Left lung (tissue), 10 donors: ENCODE measurements around the gene CTTNBP2NL. TPM values are rescaled to one million over a fixed set of nuclear protein-coding genes. Genes with fewer than 3 reads are reported as not detected.

Source experiments
- ATAC-seq: fragments of 200-7000 bp; cut with Tn5 transposase; one replicate; pipeline ENCODE4 v1.9.1; 2020; ENCODE audit warnings: moderate library complexity
- DNase-seq, 4 donors: peaks; one replicate each; pipeline ENCODE4 v3.0.0-alpha.2; 2013 to 2020
- H3K27ac ChIP-seq, 2 donors: fragments of 200-600 bp; sonication (generic) in 1 of 2; one replicate each; pipeline versions ENCODE4 v1.5.0 to v1.8.0; 2020 to 2021
- H3K27me3 ChIP-seq, 2 donors: fragments of 200-600 bp; sonication (generic) in 1 of 2; one replicate each; pipeline versions ENCODE4 v1.5.0 to v1.8.0; 2020 to 2021
- H3K36me3 ChIP-seq, 2 donors: fragments of 200-600 bp; sonication (generic) in 1 of 2; one replicate each; pipeline versions ENCODE4 v1.5.0 to v1.8.0; 2020 to 2021
- H3K4me1 ChIP-seq, 2 donors: fragments of 200-600 bp; one replicate each; pipeline ENCODE4 v1.8.0; 2021
- H3K4me3 ChIP-seq, 2 donors: fragments of 200-600 bp; sonication (generic) in 1 of 2; one replicate each; pipeline versions ENCODE4 v1.5.0 to v1.8.0; 2020 to 2021; ENCODE audit warnings: mild to moderate bottlenecking in 1 of 2
- H3K9me3 ChIP-seq, 2 donors: fragments of 200-600 bp; sonication (generic) in 1 of 2; one replicate each; pipeline versions ENCODE4 v1.5.0 to v1.8.0; 2020 to 2021
- CTCF ChIP-seq, 2 donors: fragments of 200-600 bp; sonication (generic) in 1 of 2; IDR thresholded peaks; one replicate each; pipeline versions ENCODE4 v1.5.0 to v1.8.0; 2021; ENCODE audit warnings: antibody characterized with exemption in 2 of 2
- intact Hi-C, 2 donors: fragments of 100-400 bp; cut with DNase I; formaldehyde crosslinking; loops; one replicate each; pipeline versions ENCODE4 v1.11.2 to v1.14.2; 2022
- polyA plus RNA-seq, 6 donors: library from polyadenylated mRNA; unstranded; fragments of 120-200 nt; gene quantifications; one replicate each; pipeline ENCODE4 v1.2.1, GENCODE V29; 2013; ENCODE audit not compliant: insufficient read length in 6 of 6
- total RNA-seq, 2 donors: library from RNA; stranded (reverse); fragmentation: NEBNext Ultra II Directional; extraction: Animal tissue kit (Norgen Biotek cat#: 25700); gene quantifications; one replicate each; pipeline ENCODE4 v1.2.1, GENCODE V29; 2021
- donor health status: DM: no; HTN: yes; CAD: no.
- donor health status: DM: no; HTN: no; CAD: no.

CTTNBP2NL gene
- total and polyA plus RNA-seq, 8 donors = 34.6 to 49.2 (median 39.4) TPM

DNA sequence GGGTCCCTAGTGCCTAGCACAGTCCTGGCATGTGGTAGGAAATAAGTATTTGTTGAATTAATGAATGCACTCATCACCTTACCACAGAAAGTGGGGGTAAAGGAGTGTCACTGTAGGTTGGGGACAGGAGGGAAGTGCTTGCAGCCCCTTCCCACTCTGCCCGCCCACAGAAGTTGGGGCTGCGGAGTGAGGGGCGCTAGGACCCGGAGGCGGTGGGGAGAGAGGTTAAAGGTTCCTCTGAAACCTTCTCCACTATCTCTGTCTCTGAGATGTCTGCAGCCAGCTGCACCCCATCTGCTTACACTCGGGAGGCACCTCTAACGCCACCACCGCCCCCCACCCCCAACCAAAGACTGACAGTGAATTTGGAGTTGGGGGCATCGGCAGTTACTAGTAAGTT lies 111.3 kb downstream of the CTTNBP2NL start:
- H3K4me3 ChIP-seq = no peak overlapping the region
- H3K36me3 ChIP-seq = no peaks in the 10 kb centered on the region
- ATAC-seq = no peak
- no peaks in the 10 kb centered on the region for H3K9me3 ChIP-seq
- intact Hi-C loops = loop anchor here in 1 of 2 donors (10.0 kb wide), 1 partner anchor 107 kb away; the partner anchor contains the start of genes CAPZA1 and ST7L
- no peak for DNase-seq
- H3K27ac ChIP-seq = no peak overlapping the region
- peaks cover 28 to 83% of the 10 kb centered on the region in 2 donors for H3K27me3 ChIP-seq
- peaks cover 5 to 25% of the 10 kb centered on the region in 2 donors for H3K4me1 ChIP-seq
- no peak for TF ChIP-seq CTCF (IDR thresholded peaks at IDR 0.05)

DNA sequence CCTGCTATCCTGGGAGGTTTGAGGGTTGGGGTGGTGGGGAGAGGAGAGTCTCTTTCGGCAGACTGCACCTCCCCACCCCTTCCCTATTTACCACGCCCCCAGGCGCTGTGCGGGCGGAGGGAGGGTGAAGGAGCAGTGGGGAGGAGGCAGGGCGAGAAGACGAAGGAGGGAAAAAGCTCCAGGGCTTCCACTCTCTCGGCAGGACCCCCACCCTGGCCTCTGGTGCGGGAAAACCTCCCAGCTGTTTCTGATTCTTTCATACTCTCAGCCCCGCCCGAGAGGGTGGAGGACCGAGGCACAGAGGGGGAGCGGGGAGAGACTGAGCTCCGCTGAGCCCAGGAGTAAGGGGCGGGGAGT lies 111.9 kb downstream of the CTTNBP2NL start:
- peak; percentile 32 for ATAC-seq

DNA sequence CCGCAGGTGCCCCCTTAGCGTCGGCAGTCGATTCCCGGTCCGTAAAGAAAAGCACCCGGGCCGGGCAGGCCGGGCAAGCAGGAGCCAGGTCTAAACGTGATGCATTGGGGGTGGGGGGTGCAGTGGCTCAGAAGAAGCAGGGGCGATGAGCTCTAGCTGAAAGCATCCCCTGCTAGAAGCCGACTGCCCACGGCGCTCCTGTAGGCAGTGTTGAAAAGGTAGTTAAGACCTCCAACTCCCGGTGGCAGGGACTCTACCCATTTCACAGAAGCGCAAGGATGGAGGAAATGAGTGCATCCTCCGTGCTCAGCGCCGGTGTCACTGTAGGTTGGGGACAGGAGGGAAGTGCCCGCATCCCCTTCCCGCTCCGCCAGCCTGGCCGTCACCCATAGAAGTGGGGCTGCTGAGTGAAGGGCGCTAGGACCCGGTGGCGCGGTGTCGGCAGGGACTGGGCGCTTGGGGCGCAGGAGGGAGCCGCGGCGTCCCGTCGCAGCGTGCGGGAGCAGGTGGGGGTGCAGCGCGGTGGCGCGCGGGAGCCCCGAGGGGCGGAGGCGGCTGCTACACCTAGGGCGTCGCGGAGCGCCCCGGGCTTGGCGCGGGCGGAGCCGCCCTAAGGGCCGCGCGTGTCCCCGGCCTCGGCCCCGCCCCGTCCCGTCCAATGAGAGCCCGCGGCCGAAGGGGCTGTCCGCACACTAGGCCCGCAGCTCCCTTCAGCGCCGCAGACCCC lies 112.4 kb downstream of the CTTNBP2NL start, which contains the start of gene WNT2B:
WNT2B (plus strand) TSS at position 688 of the 727 bp plus-strand sequence. CDS start 298 bp downstream, outside the sequence.
- ATAC-seq (peak; percentile 62), DNase-seq (peak in 2 of 4 donors; percentile 38 to 84)
- H3K4me3 ChIP-seq = peak within 1 kb of the TSS; percentile 50
- peaks cover 5 to 21% of the 10 kb centered on the region in 2 donors for H3K4me1 ChIP-seq
- H3K36me3 ChIP-seq = no peaks in the 10 kb centered on the region
- H3K27me3 ChIP-seq = peaks cover 25 to 72% of the 10 kb centered on the region in 2 donors
- no peak within 1 kb of the TSS for H3K27ac ChIP-seq
- intact Hi-C loops = loop anchor here in 1 of 2 donors (10.0 kb wide), 1 partner anchor 106 kb away; the partner anchor contains the start of genes CAPZA1 and ST7L
- no peak for TF ChIP-seq CTCF (IDR thresholded peaks at IDR 0.05)
- no peaks in the 10 kb centered on the region for H3K9me3 ChIP-seq

More for the DNA sequence above, 111.9 kb downstream of the CTTNBP2NL start:
- no peak for TF ChIP-seq CTCF (IDR thresholded peaks at IDR 0.05)
- Histone ChIP-seq H3K9me3 (no peaks in the 10 kb centered on the region), H3K36me3 (no peaks in the 10 kb centered on the region), H3K4me3 (peak overlapping the region; percentile 50), H3K27ac (no peak overlapping the region), H3K27me3 (peaks cover 27 to 78% of the 10 kb centered on the region in 2 donors), H3K4me1 (peaks cover 5 to 21% of the 10 kb centered on the region in 2 donors)
- peak in 2 of 4 donors; percentile 25 to 77 for DNase-seq
- intact Hi-C loops = loop anchor here in 1 of 2 donors (10.0 kb wide), 1 partner anchor 107 kb away; the partner anchor contains the start of genes CAPZA1 and ST7L

DNA sequence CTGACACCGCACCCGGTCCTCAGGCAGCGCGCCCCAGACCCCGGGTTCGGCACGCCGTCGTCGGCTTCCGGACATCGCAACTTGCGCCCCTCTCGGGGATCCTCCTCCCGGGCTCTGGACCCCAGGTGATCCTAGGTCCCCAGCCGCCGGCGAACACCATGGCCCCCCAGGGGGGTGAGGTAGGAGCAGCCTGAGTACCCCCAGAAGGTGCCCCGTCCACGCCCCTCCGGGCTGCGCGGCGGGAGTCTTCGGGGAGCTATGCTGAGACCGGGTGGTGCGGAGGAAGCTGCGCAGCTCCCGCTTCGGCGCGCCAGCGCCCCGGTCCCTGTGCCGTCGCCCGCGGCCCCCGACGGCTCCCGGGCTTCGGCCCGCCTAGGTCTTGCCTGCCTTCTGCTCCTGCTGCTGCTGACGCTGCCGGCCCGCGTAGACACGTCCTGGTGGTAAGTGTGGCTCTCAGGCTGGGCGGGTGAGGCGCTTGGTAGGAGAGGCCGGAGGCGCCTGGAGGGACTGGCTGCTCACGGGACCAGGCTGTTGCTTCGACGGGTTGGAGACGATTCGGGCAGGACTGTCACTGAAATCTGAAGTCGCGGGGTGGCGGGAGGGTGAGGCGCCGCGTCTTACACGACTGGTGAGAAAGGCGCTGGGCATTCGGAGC lies 113.1 kb downstream of the CTTNBP2NL start:
- peaks cover 25 to 65% of the 10 kb centered on the region in 2 donors for H3K27me3 ChIP-seq
- TF ChIP-seq CTCF (IDR thresholded peaks at IDR 0.05) = no peak
- peak in 2 of 4 donors; percentile 20 to 82 for DNase-seq
- peak; percentile 36 for ATAC-seq
- peaks cover 5 to 21% of the 10 kb centered on the region in 2 donors for H3K4me1 ChIP-seq
- no peaks in the 10 kb centered on the region for H3K9me3 ChIP-seq
- no peak overlapping the region for H3K27ac ChIP-seq
- no peaks in the 10 kb centered on the region for H3K36me3 ChIP-seq
- intact Hi-C loops = loop anchor here in 1 of 2 donors (10.0 kb wide), 1 partner anchor 106 kb away; the partner anchor contains the start of genes CAPZA1 and ST7L
- H3K4me3 ChIP-seq = peak overlapping the region; percentile 50
